Adrenal gland (tissue), 12 donors: ENCODE data around the gene PBLD. TPM values are rescaled to one million over a fixed set of nuclear protein-coding genes. Genes with fewer than 3 reads are reported as not detected.

ENCODE experiments used
- DNase-seq, 7 donors: peaks; one replicate each; pipeline ENCODE4 v3.0.0-alpha.2; 2019 to 2020
- H3K27ac ChIP-seq, 5 donors: fragments of 200-600 bp; sonication (generic) in 4 of 5; 1 replicate in 3 of 5; 2 replicates in 2 of 5; pipeline versions ENCODE4 v1.5.1 to v1.8.0; 2016 to 2020; ENCODE audit warnings: mild to moderate bottlenecking in 1 of 5
- H3K27me3 ChIP-seq: fragments of 200-600 bp; 2 replicates; pipeline ENCODE4 v1.8.0; 2021
- H3K36me3 ChIP-seq, 2 donors: fragments of 200-600 bp; replicated peaks in 1 of 2; 1 replicate in 1 of 2; 2 replicates in 1 of 2; pipeline versions ENCODE4 v1.5.1 to v1.8.0; 2018 to 2022
- H3K4me1 ChIP-seq, 2 donors: fragments of 200-600 bp; replicated peaks in 1 of 2; 1 replicate in 1 of 2; 2 replicates in 1 of 2; pipeline versions ENCODE4 v1.5.1 to v1.8.0; 2018 to 2021
- H3K4me3 ChIP-seq, 4 donors: fragments of 200-600 bp; sonication (generic) in 3 of 4; one replicate each; pipeline ENCODE4 v1.5.1; 2016 to 2018
- H3K9me3 ChIP-seq, 3 donors: fragments of 200-600 bp; sonication (generic) in 1 of 3; replicated peaks in 1 of 3; 1 replicate in 2 of 3; 2 replicates in 1 of 3; pipeline versions ENCODE4 v1.5.1 to v1.8.0; 2016 to 2021
- POLR2A ChIP-seq, 2 donors: fragments of 450-650 bp; IDR thresholded peaks; one replicate each; pipeline ENCODE4 v1.6.1; 2017; ENCODE audit warnings: antibody characterized with exemption in 2 of 2, mild to moderate bottlenecking in 2 of 2, moderate library complexity in 1 of 2
- whole genome bisulfite sequencing, 4 donors: extraction: QIAGEN DNeasy Blood & Tissue Kit in 2 of 4; methylation state at CpG; one replicate each; pipeline versions ENCODE4 v1.1.5 to v1.1.7; 2013 to 2017; 5-methylcytosine and 5-hydroxymethylcytosine counted together
- intact Hi-C, 2 donors: fragments of 100-400 bp; cut with DNase I; formaldehyde crosslinking; loops; one replicate each; pipeline versions ENCODE4 v1.14.1 to v1.15.0; 2022 to 2023
- polyA plus RNA-seq, 3 donors: library from polyadenylated mRNA; stranded (reverse); fragments of 200-250 nt in 2 of 3; fragments of 350-450 nt in 1 of 3; fragmentation: Illumina TruSeq in 1 of 3; extraction: RNeasy Lipid Tissue Mini Kit (QIAGEN cat#74804) in 1 of 3; gene quantifications; one replicate each; pipeline ENCODE4 v1.2.3, GENCODE V29; 2013 to 2014
- total RNA-seq, 9 donors: library from RNA; depleted of rRNA in 4 of 9; stranded (reverse); fragments of >200 nt in 4 of 9; fragments of 120-200 nt in 1 of 9; fragmentation: NEBNext Ultra II Directional in 1 of 9; extraction: Animal tissue kit (Norgen Biotek cat#: 25700) in 1 of 9; gene quantifications; one replicate each; pipeline versions ENCODE4 v1.1.0 to v1.2.4, GENCODE V29; 2013 to 2023
- TF ChIP-seq, protein P1 (sequence below), 6 experiments: fragments of 450-650 bp in 4 of 6; fragments of 200-600 bp in 2 of 6; sonication (generic) in 1 of 6; IDR thresholded peaks; 1 replicate in 5 of 6; 2 replicates in 1 of 6; pipeline versions ENCODE4 v1.5.1 to v1.8.0; 2016 to 2021; ENCODE audit warnings: antibody characterized with exemption in 6 of 6, mild to moderate bottlenecking in 2 of 6, moderate library complexity in 1 of 6
- donor health status: healthy with polysubstance abuse.
- donor health status: Bipolar disorder and iron deficiency.
- donor health status: DM: yes; HTN: yes; CAD: no.
- donor health status: DM: no; HTN: no; CAD: no.
- donor health status: DM: no; HTN: no; CAD: no.
- donor health status: DM: yes; HTN: yes; CAD: no.

The PBLD gene
- total and polyA plus RNA-seq, 12 donors: 6.8 to 32.9 (median 18.7) TPM

DNA sequence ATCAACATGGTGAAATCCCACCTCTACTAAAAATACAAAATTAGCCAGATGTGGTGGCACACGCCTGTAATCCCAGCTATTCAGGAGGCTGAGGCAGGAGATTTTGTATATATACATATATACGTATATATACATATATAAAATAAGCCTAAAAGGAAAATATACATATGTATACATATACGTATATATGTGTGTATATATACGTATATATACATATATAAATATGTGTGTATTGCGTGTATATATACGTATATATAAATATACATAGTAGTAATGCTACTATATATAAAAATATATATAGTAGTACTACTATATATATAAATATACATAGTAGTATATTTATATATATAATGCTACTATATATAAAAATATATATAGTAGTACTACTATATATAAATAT, 26.5 kb upstream of the PBLD start:
- intact Hi-C loops: no loop called here
- Histone ChIP-seq H3K4me3 (no peak overlapping the region), H3K36me3 (peaks cover 0 to 41% of the 10 kb centered on the region in 2 donors), H3K27ac (no peak overlapping the region), H3K4me1 (no peaks in the 10 kb centered on the region), H3K9me3 (no peaks in the 10 kb centered on the region), H3K27me3 (no peaks in the 10 kb centered on the region)
- WGBS, 4 donors: 79 to 96% (median 94%) methylated on average over 6 of the region's 6 CpGs
- no peak for DNase-seq
- TF ChIP-seq POLR2A (IDR thresholded peaks at IDR 0.05): no peak
- TF ChIP-seq, protein P1, sequence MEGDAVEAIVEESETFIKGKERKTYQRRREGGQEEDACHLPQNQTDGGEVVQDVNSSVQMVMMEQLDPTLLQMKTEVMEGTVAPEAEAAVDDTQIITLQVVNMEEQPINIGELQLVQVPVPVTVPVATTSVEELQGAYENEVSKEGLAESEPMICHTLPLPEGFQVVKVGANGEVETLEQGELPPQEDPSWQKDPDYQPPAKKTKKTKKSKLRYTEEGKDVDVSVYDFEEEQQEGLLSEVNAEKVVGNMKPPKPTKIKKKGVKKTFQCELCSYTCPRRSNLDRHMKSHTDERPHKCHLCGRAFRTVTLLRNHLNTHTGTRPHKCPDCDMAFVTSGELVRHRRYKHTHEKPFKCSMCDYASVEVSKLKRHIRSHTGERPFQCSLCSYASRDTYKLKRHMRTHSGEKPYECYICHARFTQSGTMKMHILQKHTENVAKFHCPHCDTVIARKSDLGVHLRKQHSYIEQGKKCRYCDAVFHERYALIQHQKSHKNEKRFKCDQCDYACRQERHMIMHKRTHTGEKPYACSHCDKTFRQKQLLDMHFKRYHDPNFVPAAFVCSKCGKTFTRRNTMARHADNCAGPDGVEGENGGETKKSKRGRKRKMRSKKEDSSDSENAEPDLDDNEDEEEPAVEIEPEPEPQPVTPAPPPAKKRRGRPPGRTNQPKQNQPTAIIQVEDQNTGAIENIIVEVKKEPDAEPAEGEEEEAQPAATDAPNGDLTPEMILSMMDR (IDR thresholded peaks at IDR 0.05): no peak

DNA sequence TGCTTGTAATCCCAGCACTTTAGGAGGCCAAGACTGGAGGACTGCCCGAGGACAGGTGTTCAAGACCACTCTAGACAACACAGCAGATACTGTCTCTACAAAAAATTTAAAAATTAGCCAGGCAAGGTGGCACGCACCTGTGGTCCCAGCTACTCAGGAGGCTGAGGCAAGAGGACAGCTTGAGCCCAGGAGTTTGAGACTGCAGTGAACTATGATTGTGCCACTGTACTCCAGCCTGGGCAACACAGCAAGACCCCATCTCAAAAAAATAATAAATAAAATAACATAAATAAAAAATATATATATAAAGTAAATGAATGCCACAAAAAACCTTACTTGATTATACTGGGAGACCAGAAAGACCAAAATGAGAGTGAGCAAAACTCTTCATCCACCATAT, 20.8 kb upstream of the PBLD start:
- no peak for TF ChIP-seq POLR2A (IDR thresholded peaks at IDR 0.05)
- TF ChIP-seq, protein P1 (IDR thresholded peaks at IDR 0.05): no peak
- Histone ChIP-seq H3K27me3 (no peaks in the 10 kb centered on the region), H3K36me3 (peaks cover 0 to 51% of the 10 kb centered on the region in 2 donors), H3K9me3 (no peaks in the 10 kb centered on the region), H3K4me1 (no peaks in the 10 kb centered on the region), H3K27ac (no peak overlapping the region), H3K4me3 (no peak overlapping the region)
- 93 to 98% (median 96%) methylated on average over 2 of the region's 2 CpGs for WGBS, 4 donors
- intact Hi-C loops: no loop called here
- DNase-seq: no peak

DNA sequence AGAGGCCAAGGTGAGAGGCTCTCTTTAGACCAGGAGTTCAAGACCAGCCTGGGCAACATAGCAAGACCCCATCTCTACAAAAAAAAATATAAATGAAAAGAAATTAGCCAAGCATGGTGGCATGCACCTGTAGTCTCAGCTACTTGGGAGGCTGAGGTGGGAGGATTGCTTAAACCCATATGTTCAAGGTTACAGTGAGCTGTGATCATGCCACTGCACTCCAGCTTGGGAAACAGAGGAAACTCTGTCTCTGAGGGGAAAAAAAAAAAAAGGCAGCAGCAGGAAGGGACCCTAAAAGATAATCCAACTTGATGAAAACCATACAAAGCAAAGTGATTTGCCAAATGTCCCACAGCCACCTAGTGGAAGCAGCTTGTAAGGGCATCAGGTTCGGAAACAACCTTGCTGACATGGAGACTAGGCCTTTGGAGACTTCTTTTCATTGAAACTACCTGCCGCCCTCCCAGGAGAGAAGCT, 15.6 kb upstream of the PBLD start:
- no peaks in the 10 kb centered on the region for H3K27me3 ChIP-seq
- WGBS, 4 donors: 44 to 70% (median 55%) methylated on average over 2 of the region's 2 CpGs
- TF ChIP-seq POLR2A (IDR thresholded peaks at IDR 0.05): no peak
- TF ChIP-seq, protein P1 (IDR thresholded peaks at IDR 0.05): peak; percentile 33 to 63 (median 56)
- no peak overlapping the region for H3K4me3 ChIP-seq
- H3K27ac ChIP-seq: no peak overlapping the region
- peak in 6 of 7 donors; percentile 17 to 69 (median 42) for DNase-seq
- intact Hi-C loops: loop anchor here in 1 of 2 donors (5.0 kb wide), 1 partner anchor 136 kb away; no protein-coding TSS in a partner anchor
- peaks cover 0 to 6% of the 10 kb centered on the region in 2 donors for H3K4me1 ChIP-seq
- no peaks in the 10 kb centered on the region for H3K9me3 ChIP-seq
- H3K36me3 ChIP-seq: peaks cover 0 to 51% of the 10 kb centered on the region in 2 donors

DNA sequence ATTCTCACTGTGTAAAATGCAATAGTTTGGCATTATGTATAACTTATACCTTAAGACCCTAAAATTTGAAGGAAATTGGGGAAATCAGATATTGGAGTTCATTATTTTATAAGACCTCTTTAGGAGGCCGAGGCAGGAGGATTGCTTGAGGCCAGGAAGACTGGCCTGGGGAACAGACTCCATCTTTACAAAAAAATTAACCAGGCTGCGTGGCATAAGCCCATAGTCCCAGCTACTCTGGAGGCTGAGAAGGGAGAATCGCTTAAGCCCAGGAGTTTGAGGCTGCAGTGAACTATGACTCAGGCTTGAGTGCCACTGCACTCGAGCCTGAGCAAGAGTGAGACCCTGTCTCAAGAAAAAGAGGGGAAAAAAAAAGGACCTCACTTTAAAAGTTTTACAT, 14.0 kb upstream of the PBLD start:
- Histone ChIP-seq H3K36me3 (peaks cover 0 to 52% of the 10 kb centered on the region in 2 donors), H3K27ac (no peak overlapping the region), H3K9me3 (no peaks in the 10 kb centered on the region), H3K27me3 (no peaks in the 10 kb centered on the region), H3K4me3 (no peak overlapping the region), H3K4me1 (peaks cover 0 to 6% of the 10 kb centered on the region in 2 donors)
- 78 to 96% (median 91%) methylated on average over 4 of the region's 4 CpGs for WGBS, 4 donors
- peak in 1 of 7 donors; percentile 0 for DNase-seq
- TF ChIP-seq POLR2A (IDR thresholded peaks at IDR 0.05): no peak
- intact Hi-C loops: loop anchor here in 1 of 2 donors (5.0 kb wide), 1 partner anchor 134 kb away; no protein-coding TSS in a partner anchor

DNA sequence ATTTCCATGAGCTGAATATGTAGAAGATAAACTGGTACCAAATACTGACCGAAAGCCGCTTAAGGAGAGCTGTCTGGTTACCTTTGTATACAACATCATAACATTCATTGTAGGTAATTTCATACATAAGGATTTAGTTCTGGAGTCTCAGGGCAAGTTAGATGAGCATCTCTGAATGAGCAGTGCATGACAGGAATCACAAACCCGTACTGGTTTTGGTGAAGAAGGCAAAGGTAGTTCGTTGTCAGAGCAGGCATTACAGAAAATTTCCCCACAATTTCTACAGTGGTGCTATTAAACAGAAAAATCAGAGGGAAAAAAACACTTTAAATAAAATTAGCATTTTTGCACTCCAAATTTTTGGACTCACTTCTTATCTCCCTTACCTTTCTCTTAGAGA, 12.9 kb upstream of the PBLD start:
- TF ChIP-seq, protein P1 (IDR thresholded peaks at IDR 0.05): no peak
- no peak for TF ChIP-seq POLR2A (IDR thresholded peaks at IDR 0.05)
- Histone ChIP-seq H3K4me3 (no peak overlapping the region), H3K27ac (no peak overlapping the region), H3K36me3 (peaks cover 0 to 54% of the 10 kb centered on the region in 2 donors), H3K27me3 (no peaks in the 10 kb centered on the region), H3K4me1 (peaks cover 0 to 6% of the 10 kb centered on the region in 2 donors), H3K9me3 (no peaks in the 10 kb centered on the region)
- intact Hi-C loops: loop anchor here in 1 of 2 donors (5.0 kb wide), 1 partner anchor 133 kb away; no protein-coding TSS in a partner anchor
- WGBS, 4 donors: 90 to 94% (median 92%) methylated on average over 4 of the region's 4 CpGs
- no peak for DNase-seq
